HUES64 (cell line): Measurements from ENCODE around the gene UQCR10.

Source experiments
- H3K27ac ChIP-seq: 2 replicates; pipeline ENCODE4 v1.7.0; 2013; ENCODE audit warnings: low read depth, low read length, inconsistent platforms
- H3K27me3 ChIP-seq: 2 replicates; pipeline ENCODE4 v1.6.1; 2013; ENCODE audit warnings: mild to moderate bottlenecking, low read length; ENCODE audit not compliant: insufficient read depth
- H3K36me3 ChIP-seq: 2 replicates; pipeline ENCODE4 v1.6.1; 2013; ENCODE audit warnings: mild to moderate bottlenecking, low read length; ENCODE audit not compliant: insufficient read depth
- H3K4me1 ChIP-seq: 2 replicates; pipeline ENCODE4 v1.6.1; 2013; ENCODE audit warnings: mild to moderate bottlenecking, low read length, moderate library complexity; ENCODE audit not compliant: insufficient read depth
- H3K4me3 ChIP-seq: 2 replicates; pipeline ENCODE4 v1.5.1; 2013; ENCODE audit warnings: mild to moderate bottlenecking, low read length, moderate library complexity
- H3K9ac ChIP-seq: 2 replicates; pipeline ENCODE4 v1.6.1; 2013; ENCODE audit warnings: mild to moderate bottlenecking, low read depth, low read length
- H3K9me3 ChIP-seq: 2 replicates; pipeline ENCODE4 v1.6.1; 2013; ENCODE audit warnings: low read depth, low read length; ENCODE audit not compliant: insufficient read depth
- WGBS: fragments of 150-250, 120-280 bp; methylation state at CpG from one replicate; pipeline ENCODE4 v1.1.7; 2013; ENCODE audit warnings: missing lambda C conversion rate; 5-methylcytosine and 5-hydroxymethylcytosine counted together

Gene UQCR10

DNA sequence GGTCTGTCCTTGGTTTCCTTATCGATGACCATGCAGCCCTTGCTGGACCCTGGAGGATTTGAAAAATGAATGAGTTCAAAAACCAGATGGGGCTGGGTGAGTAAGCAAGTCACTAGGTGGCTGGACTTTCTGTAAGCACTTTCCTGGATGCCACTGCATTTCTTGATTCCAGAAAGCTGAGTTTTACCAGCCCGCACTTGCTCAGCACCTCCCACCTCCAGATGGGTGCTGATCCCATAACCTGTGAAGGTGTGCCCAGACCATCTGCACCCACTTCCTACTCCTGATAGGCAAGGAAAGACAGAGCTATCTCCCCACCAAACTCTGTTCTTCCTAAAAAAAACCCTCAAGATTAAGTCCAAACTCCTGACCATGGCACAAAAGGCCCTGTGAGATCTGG, 49.8 kb downstream of the UQCR10 start:
- Histone ChIP-seq H3K27me3 (no peaks in the 10 kb centered on the region), H3K36me3 (peaks cover 66% of the 10 kb centered on the region), H3K9me3 (no peaks in the 10 kb centered on the region), H3K4me1 (no peaks in the 10 kb centered on the region), H3K4me3 (no peak overlapping the region), H3K27ac (no peak overlapping the region), H3K9ac (no peak overlapping the region)
- WGBS, result 87% methylated on average over 2 of the region's 2 CpGs

DNA sequence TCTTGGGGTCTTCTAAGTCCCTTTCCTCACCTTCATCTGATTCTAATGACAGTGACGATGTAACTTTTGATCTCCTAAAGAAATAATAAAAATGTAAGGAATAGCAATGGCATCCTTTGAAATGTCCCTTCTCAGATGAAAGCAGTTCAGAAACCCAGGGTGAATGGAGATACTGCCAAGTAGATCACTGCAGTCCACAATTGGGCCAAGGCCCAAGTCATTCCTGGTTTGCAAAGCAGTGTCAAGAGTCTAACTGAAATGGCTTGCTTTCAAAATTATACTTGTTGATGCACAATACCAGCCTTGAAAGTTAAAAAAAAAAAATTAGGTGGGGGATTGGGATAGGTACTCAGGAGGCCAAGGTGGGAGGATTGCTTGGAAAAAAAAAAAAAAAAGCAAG, 50.6 kb downstream of the UQCR10 start:
- no peak overlapping the region for H3K9ac ChIP-seq
- H3K36me3 ChIP-seq, result peaks cover 65% of the 10 kb centered on the region
- WGBS, result no CpG with 5 or more reads among the region's 1 CpG
- no peaks in the 10 kb centered on the region for H3K4me1 ChIP-seq
- H3K4me3 ChIP-seq, result no peak overlapping the region
- no peaks in the 10 kb centered on the region for H3K27me3 ChIP-seq
- no peak overlapping the region for H3K27ac ChIP-seq
- no peaks in the 10 kb centered on the region for H3K9me3 ChIP-seq

DNA sequence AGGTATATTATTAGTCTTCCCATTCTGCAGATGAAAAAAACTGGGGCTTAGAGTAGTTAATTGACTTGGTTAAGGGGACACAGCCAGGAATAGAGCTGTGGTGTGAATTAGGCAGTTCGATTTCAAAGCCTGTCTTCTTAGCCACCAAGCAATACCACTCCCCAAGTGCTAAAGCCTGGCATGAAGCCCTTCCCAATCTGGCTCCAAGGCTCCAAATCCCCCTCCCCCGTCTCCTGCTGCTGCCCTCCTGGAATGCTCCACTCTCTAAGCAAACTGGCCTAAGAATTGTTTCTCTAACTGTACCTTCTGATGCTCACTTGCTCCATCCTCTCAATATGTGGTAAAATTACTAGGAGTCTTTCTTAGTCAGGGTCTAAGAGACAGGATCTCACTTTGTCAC, 52.3 kb downstream of the UQCR10 start:
- Histone ChIP-seq H3K4me3 (no peak overlapping the region), H3K4me1 (no peaks in the 10 kb centered on the region), H3K9ac (no peak overlapping the region), H3K27ac (no peak overlapping the region), H3K9me3 (no peaks in the 10 kb centered on the region), H3K36me3 (peaks cover 64% of the 10 kb centered on the region), H3K27me3 (no peaks in the 10 kb centered on the region)
- 74% methylated on average over 2 of the region's 2 CpGs for WGBS
